NCI-H128 (cell line): ENCODE measurements around the gene MPND.

Experiments used
- DNase-seq: peaks from one replicate; lab custom pipeline; 2025; ENCODE audit not compliant: unreplicated experiment; lab: John Stamatoyannopoulos, UW

Gene MPND

GRCh38 chr19:4400135-4400936 lies 57.0 kb downstream of the MPND start, which contains the start of gene SH3GL1:
SH3GL1 (minus strand) TSS chr19:4400547; CDS start chr19:4400368, 179 bp downstream.
- peak; percentile 87 for DNase-seq

GRCh38 chr19:4401769-4402170 lies 58.4 kb downstream of the MPND start:
- DNase-seq, result no peak

- peak; percentile 99 for DNase-seq
These were observed 59.0 kb downstream of the MPND start, which contains the start of gene CHAF1A for GRCh38 chr19:4402171-4403004. CHAF1A (plus strand) TSS chr19:4402640; CDS start chr19:4402763, 123 bp downstream.

- no peak for DNase-seq
These were observed 59.8 kb downstream of the MPND start for GRCh38 chr19:4403005-4403761.

- no peak for DNase-seq
These were observed 62.6 kb downstream of the MPND start for GRCh38 chr19:4405977-4406376.

DNA sequence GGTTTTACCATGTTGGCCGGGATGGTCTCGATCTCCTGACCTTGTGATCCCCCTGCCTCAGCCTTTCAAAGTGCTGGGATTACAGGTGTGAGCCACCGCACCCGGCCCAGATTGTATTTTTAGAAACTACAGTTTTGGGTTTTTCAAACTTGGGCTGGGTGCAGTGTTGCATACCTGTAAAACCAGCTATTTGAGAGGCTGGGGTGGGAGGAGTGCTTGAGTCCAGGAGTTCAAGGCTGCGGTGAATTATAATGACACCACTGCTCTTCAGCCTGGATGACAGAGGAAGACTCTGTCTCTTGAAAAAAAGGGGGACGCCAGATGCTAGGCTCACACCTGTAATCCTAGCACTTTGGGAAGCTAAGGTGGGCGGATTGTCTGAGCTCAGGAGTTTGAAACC lies 63.3 kb downstream of the MPND start:
- DNase-seq, result no peak

GRCh38 chr19:4409123-4409933 lies 66.0 kb downstream of the MPND start:
- DNase-seq, result no peak
